GM12864 (cell line): ENCODE measurements around the gene GCH1.

ENCODE experiments used
- DNase-seq: peaks from one replicate; pipeline ENCODE4 v3.0.0-alpha.2; 2011; ENCODE audit warnings: low read depth
- H3K4me3 ChIP-seq: 2 replicates; pipeline ENCODE4 v1.5.1; 2011; ENCODE audit warnings: mild to moderate bottlenecking, low read depth, low read length, control low read depth
- TF ChIP-seq, protein P1 (sequence below): IDR thresholded peaks from 2 replicates; pipeline ENCODE4 v1.5.1; 2011; ENCODE audit warnings: low read depth, mild to moderate bottlenecking, moderate library complexity, low read length, control low read depth, inconsistent platforms; ENCODE audit errors: missing control alignments

Gene GCH1

DNA sequence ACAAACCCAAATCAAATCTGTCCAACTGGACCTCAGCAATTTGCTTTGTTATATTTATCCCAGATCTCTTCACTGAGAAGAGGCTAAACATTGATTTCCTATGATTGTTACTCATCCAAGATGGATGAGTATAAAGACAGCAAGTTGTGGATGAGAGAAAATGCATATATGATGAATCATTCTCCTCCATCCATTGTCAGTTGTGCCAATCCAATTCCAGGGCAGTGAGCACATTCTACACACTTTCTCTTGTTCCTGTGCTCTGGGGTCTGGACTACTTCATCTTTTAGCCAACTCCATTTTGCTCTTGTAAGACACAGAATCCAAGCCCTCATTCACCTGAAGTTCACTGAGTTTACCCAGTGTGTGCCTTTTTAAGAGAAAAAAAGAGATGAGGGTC lies 105.7 kb downstream of the GCH1 start:
- TF ChIP-seq, protein P1, sequence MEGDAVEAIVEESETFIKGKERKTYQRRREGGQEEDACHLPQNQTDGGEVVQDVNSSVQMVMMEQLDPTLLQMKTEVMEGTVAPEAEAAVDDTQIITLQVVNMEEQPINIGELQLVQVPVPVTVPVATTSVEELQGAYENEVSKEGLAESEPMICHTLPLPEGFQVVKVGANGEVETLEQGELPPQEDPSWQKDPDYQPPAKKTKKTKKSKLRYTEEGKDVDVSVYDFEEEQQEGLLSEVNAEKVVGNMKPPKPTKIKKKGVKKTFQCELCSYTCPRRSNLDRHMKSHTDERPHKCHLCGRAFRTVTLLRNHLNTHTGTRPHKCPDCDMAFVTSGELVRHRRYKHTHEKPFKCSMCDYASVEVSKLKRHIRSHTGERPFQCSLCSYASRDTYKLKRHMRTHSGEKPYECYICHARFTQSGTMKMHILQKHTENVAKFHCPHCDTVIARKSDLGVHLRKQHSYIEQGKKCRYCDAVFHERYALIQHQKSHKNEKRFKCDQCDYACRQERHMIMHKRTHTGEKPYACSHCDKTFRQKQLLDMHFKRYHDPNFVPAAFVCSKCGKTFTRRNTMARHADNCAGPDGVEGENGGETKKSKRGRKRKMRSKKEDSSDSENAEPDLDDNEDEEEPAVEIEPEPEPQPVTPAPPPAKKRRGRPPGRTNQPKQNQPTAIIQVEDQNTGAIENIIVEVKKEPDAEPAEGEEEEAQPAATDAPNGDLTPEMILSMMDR = no peak
- H3K4me3 ChIP-seq = no peak overlapping the region
- no peak for DNase-seq

DNA sequence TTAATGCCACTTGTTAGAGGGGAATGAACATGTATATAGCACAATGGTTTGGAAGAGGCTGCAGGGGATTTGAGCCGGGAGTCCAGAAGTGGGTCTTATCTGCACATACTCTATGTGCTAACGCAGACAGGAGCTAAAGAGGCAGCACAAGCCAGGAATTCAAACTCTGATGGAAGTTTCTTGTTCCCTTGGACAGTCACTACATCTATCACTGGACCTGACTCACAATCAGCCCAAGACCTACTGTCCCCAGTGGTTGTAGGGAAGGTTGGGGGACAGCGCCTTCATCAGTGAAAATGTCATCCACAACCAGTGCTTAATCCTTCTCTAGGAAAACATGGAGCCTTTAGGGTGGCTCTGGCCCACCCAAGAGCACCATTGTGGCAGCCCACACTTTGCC lies 107.8 kb downstream of the GCH1 start:
- DNase-seq = no peak
- TF ChIP-seq, protein P1 = no peak
- H3K4me3 ChIP-seq = no peak overlapping the region

DNA sequence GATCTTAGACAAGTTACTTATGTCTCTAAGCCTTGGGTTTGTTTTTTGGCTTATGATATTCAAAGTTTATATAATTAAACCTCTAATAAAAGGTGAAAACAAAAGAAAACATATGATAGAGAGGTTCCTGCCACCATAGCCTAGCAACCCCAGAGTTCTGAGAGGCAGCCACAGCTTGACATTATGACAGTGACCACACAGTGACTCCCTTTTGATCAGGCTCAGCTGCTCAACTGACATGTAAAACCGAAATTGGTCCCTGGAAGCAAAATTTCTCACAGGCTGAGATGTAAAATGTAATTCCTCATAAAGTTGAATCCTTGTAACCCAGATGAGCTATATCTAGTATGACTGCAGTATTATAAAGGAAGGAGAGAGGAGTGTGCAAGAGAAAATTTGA lies 108.5 kb downstream of the GCH1 start:
- H3K4me3 ChIP-seq = no peak overlapping the region
- DNase-seq = no peak
- TF ChIP-seq, protein P1 = no peak

DNA sequence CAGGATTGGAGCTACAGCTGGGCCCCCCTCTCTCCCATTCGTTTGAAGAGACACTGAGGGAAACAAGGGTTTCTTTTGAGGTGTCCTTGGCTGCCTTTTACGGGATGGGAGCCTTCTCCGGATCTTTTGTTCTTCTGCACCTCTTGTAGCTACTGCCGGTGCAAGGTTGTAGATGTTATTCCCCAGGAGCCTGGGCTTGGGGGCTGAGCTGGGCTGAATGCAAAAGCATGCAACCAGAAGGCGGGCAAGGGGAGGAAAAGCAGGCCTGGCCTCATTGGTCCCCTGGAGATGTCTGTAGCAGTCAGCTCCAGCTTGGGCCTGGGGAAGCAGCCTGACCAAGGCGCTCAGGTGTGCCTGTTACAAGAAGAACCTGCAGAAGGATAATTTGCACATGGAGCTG lies 110.3 kb downstream of the GCH1 start:
- TF ChIP-seq, protein P1 = no peak

More for the DNA sequence above, 110.3 kb downstream of the GCH1 start:
- H3K4me3 ChIP-seq = no peak overlapping the region
- DNase-seq = no peak
